RWPE2 (cell line): ENCODE data around the gene AQP12A.

Source experiments
- ATAC-seq: fragments of 200-7000 bp; cut with Tn5 transposase; 3 replicates; pipeline ENCODE4 v1.9.1; 2021; ENCODE audit warnings: low read depth
- DNase-seq: peaks from one replicate; pipeline ENCODE4 v3.0.0-alpha.2; 2020; ENCODE audit warnings: low spot score
- H3K27ac ChIP-seq: fragments of 450-650 bp; 2 replicates; pipeline ENCODE4 v1.5.1; 2017; ENCODE audit warnings: mild to moderate bottlenecking; ENCODE audit not compliant: poor library complexity, severe bottlenecking
- H3K27me3 ChIP-seq: fragments of 250-450 bp; sonication (Bioruptor Pico); 2 replicates; pipeline ENCODE4 v1.5.1; 2021; ENCODE audit warnings: mild to moderate bottlenecking, moderate library complexity; ENCODE audit not compliant: insufficient read depth, poor library complexity, severe bottlenecking
- H3K36me3 ChIP-seq: fragments of 250-450 bp; sonication (Bioruptor Pico); 2 replicates; pipeline ENCODE4 v1.5.1; 2020; ENCODE audit warnings: low read depth, mild to moderate bottlenecking, moderate library complexity
- H3K4me1 ChIP-seq: fragments of 250-450 bp; sonication (Bioruptor Pico); 2 replicates; pipeline ENCODE4 v1.5.1; 2021; ENCODE audit warnings: mild to moderate bottlenecking, moderate library complexity; ENCODE audit not compliant: insufficient read depth, poor library complexity, severe bottlenecking
- H3K4me3 ChIP-seq: fragments of 250-450 bp; sonication (Bioruptor Pico); 2 replicates; pipeline ENCODE4 v1.5.1; 2021; ENCODE audit warnings: mild to moderate bottlenecking, moderate library complexity; ENCODE audit not compliant: severe bottlenecking
- H3K9me3 ChIP-seq: fragments of 250-450 bp; sonication (Bioruptor Pico); 2 replicates; pipeline ENCODE4 v1.5.1; 2021; ENCODE audit warnings: mild to moderate bottlenecking, moderate library complexity; ENCODE audit not compliant: severe bottlenecking
- TF ChIP-seq, protein P1 (sequence below): fragments of 450-650 bp; IDR thresholded peaks from one replicate; pipeline ENCODE4 v1.5.1; 2017; ENCODE audit warnings: mild to moderate bottlenecking, moderate library complexity; ENCODE audit not compliant: poor library complexity, severe bottlenecking

AQP12A gene

GRCh38 chr2:240717181-240717641, 25.5 kb downstream of the AQP12A start:
- ATAC-seq, result no peak
- no peak overlapping the region for H3K4me3 ChIP-seq
- H3K4me1 ChIP-seq, result no peaks in the 10 kb centered on the region
- DNase-seq, result no peak
- H3K9me3 ChIP-seq, result no peaks in the 10 kb centered on the region
- no peak overlapping the region for H3K27ac ChIP-seq
- TF ChIP-seq, protein P1, sequence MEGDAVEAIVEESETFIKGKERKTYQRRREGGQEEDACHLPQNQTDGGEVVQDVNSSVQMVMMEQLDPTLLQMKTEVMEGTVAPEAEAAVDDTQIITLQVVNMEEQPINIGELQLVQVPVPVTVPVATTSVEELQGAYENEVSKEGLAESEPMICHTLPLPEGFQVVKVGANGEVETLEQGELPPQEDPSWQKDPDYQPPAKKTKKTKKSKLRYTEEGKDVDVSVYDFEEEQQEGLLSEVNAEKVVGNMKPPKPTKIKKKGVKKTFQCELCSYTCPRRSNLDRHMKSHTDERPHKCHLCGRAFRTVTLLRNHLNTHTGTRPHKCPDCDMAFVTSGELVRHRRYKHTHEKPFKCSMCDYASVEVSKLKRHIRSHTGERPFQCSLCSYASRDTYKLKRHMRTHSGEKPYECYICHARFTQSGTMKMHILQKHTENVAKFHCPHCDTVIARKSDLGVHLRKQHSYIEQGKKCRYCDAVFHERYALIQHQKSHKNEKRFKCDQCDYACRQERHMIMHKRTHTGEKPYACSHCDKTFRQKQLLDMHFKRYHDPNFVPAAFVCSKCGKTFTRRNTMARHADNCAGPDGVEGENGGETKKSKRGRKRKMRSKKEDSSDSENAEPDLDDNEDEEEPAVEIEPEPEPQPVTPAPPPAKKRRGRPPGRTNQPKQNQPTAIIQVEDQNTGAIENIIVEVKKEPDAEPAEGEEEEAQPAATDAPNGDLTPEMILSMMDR, result no peak
- H3K27me3 ChIP-seq, result no peaks in the 10 kb centered on the region
- no peaks in the 10 kb centered on the region for H3K36me3 ChIP-seq

DNA sequence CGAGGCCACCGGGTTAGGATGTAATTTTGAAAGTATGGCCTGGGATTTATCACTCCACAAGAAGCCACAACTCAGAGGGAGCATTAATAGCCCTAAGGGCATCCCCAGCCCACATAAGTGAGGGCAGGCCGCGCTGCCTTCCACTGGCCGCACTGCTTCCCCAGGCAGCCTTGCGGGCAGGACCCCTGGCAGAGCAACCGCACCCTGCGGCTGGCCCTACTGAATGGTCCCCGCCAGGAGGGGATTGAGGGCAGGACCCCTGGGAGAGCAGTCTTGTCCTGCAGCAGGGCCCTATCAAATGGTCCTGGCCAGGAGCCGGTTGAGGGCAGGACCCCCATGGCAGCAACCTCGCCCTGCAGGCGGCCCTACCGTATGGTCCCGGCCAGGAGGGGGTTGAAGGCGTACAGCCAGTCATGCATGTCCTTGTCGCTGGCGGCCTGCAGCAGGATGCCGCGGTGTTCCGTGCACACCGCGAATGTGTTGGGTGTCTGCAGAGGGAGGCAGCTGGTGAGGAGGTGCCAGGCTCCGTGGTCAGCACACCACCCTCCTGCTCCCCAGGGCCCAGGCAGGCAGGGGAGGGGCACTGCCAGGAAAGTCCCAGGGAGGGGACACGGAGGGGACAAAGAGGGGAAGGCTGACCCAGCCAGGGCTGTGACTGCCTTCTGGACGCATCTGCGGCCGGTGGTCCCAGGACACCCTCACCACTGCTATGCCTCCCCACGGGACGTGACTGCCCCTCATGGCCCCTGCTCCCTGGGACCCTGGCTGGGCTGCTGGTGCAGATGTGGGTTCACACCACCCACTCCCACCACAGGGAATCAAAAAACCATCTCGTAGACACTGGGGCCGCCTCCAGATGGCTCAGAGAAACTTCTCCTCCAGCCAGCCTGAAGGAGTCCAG, 26.3 kb downstream of the AQP12A start:
- DNase-seq (no peak), ATAC-seq (no peak)
- Histone ChIP-seq H3K36me3 (no peaks in the 10 kb centered on the region), H3K27me3 (no peaks in the 10 kb centered on the region), H3K27ac (no peak overlapping the region), H3K4me3 (no peak overlapping the region), H3K4me1 (no peaks in the 10 kb centered on the region), H3K9me3 (no peaks in the 10 kb centered on the region)
- TF ChIP-seq, protein P1, result no peak

- H3K9me3 ChIP-seq, result no peaks in the 10 kb centered on the region
- TF ChIP-seq, protein P1, result no peak
- H3K27ac ChIP-seq, result no peak overlapping the region
- no peaks in the 10 kb centered on the region for H3K27me3 ChIP-seq
- DNase-seq (no peak), ATAC-seq (no peak)
- H3K36me3 ChIP-seq, result no peaks in the 10 kb centered on the region
- H3K4me1 ChIP-seq, result no peaks in the 10 kb centered on the region
- no peak overlapping the region for H3K4me3 ChIP-seq
Measured at GRCh38 chr2:240718896-240719490, 27.3 kb downstream of the AQP12A start.

GRCh38 chr2:240719676-240720545, 28.2 kb downstream of the AQP12A start:
- H3K36me3 ChIP-seq, result no peaks in the 10 kb centered on the region
- TF ChIP-seq, protein P1, result no peak
- ATAC-seq, result no peak

More at GRCh38 chr2:240719676-240720545, 28.2 kb downstream of the AQP12A start:
- no peaks in the 10 kb centered on the region for H3K9me3 ChIP-seq
- DNase-seq, result no peak
- H3K4me1 ChIP-seq, result no peaks in the 10 kb centered on the region
- no peaks in the 10 kb centered on the region for H3K27me3 ChIP-seq
- no peak overlapping the region for H3K4me3 ChIP-seq
- no peak overlapping the region for H3K27ac ChIP-seq
